ENCODE data around the gene CXCR6.
A peak's percentile ranks its signal among the peaks of the same experiment; 100 is the strongest.

The CXCR6 gene

DNA sequence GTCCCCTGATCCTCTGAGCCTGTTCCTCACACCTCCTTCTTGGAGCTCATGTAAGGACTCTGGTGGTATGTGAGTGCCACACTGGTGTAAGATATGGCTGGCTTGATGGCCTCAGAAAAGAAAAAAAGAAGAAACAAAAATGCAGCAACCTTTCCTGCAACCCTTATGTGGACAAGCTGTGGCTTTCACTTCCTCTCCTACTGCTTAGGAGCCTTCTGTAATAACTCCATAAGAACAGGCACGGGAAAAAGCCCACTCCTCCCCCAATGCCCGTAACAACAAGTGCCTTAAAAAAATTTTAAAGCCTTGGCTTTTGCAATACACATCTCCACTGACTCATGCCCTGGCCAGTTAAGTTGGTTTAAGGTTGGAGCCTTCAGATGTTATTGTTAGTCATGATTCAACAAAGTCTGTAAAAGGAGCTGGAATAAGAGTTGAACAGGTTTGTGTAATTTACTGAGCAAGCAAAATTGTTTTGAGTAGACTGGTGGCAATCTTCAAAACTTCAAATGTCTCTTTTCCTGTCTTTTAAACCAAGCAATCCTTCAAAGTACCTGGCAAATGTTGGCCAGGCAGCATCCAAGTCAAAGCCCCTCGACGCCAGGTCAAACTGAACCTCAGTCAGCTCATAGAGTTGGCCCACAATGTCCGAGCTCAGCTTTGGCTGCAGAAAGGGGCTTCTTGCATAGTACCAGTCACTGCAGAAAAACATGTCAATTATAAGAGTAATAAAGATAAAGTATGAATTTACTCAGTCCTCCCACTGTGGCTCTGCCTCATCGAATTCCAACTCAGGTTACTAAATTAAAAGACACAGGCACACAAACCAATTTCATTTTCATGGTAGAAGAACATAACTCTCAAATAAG, 29.5 kb downstream of the CXCR6 start:
- no peak for DNase-seq

DNA sequence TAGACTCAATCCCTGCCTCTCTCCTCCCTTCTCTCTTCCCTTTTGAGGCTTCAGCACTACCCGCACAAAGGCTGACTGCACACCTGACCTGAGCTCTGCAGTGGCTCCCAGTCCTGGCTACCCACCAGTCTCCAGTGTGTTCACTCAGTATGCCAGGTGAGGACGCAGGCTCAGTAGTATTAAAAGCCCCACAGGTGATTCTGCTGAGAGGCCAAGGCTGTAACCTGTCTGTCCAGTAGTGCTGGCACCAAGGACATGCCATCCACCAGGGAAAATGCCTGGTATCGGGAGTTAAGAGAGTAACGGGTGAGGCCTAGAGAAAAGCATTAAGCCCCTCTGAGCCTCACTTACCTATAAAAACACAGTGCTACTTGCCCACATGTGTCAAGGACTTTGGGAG, 31.4 kb downstream of the CXCR6 start:
- DNase-seq: no peak

DNA sequence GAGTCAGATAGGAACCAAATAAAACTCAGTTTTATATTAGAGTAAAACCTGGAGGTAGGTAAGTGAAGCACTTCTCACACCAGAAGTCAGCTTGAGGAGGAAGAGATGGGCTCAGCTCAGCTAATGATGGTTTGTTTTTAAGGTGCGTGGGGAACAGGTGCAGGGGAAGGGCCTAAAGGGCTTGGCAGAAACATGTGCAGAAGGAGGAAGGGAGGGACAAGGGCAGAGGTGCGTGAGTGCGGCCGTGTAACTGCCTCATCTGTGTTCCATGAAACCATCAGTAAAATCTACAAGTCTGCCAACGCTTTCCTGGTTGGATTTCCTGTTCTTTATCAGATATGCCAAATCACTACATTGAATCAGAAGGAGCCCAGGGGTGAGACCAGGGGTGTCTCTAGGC, 32.4 kb downstream of the CXCR6 start:
- DNase-seq: no peak

DNA sequence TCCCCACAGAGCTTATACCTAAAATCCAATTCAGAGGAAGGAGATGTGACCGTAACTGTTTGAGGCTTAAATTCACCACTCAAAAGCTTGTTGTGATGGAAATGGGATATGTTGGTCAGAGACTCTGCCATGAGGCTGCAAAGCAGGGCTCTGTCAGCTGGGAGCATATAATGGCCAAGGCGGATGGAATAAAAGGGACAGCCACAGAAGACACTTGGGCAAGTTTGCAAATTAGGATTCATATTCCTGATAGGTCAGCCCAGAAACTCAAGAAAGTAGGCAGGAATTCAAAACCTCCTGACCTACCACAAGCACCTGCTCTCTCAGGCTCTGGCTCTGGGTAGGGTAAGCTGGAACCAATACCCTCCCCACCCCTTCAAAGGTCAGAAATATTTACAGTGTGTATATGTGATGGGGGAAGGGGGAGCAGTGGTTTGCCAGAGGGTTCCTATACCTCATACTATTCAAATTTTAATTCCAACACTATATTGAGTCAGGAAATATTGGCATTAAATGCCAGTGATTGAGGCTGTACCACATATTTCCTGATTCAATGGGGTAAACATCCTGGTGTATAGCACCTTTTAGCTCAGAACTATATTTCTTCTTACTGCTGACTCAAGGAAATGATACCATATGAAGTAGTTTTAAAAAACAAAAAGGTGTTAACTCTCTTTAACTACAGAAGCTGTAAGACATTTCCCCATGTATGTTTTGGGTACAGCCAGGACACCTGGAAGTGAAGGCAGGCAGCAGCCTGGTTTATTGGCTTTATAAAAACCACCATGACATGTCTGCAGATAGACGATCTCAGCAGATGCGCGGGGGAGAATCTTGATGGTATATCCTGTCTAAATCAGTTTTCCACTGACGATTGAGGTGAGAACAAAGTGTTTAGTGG, 33.2 kb downstream of the CXCR6 start:
- peak; percentile 32 for DNase-seq

DNA sequence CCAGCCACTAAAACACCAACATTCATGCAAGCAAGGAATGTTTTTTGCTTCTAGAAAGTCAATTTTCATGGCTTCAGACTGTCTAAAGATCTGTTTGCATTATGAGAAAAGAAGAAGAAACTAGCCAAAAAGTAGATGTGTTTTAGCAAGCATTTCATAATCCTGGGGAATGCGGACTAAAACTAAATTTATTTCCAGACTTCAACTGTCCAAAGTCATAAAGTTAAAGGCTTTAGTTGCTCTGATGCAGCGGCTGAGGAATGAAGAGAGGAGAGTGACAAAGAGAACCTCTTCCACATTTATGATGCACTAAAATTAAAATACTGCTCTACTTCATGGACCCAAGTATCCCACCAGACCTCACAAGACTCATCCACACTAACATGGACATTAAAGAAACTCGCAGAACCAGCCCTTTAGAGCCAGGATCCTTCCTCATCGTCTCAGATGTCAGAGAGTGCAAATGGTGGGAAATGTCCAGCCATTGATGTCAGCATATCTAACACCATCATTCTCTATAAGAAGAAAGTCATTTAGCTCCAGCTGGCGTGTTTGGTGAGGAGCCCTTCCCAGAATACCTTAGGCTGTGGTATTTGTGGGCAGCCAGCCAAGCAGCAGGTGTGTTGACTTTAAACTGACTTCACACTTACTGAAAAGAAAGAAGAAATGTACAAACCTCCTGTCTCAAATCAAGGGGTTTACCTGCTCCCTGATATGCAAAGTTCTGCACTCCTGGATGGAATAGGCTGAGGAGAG, 34.9 kb downstream of the CXCR6 start:
- DNase-seq: peak; percentile 47

DNA sequence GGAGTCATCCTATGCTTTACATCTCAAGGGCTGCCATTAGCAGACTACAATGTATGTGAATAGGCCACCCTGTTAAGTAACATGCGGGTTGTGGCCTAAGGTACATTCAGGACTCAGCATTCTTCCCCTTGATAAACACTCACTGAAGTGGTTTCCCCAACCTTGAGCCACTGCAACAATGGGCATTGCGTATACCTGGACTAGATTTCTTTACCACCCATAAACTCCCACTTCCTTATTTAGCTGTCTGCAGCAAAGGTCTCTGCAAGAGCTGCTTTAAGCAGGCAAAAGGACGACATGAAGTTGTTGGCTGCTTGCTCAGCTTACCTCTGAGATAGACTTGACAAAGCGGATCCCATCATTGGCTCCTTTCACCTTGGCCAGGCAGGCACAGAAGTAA, 36.1 kb downstream of the CXCR6 start:
- no peak for DNase-seq

DNA sequence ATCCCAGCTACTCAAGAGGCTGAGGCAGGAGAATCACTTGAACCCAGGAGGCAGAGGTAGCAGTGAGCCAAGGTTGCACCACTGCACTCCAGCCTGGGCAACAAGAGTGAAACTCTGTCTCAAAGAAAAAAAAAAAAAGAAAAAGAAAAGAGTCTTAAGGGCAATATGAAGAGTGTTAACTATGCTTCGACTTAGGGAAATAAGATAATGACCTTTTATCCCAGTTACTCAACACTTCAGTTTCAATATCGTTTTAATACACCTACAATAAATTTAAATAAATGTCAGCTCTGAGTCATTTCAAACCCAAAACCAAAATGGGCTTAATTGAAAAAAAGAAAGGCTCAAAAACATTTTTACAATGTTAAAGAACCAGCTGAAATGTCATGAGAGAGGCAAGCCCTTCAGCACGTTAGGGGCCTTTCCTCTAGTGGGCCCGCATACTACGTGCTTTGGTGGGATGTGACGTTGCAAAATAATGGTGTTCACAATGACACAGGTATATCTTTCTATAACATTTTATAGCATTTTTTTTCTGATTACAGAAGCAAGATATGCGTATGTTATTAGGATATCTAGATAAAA, 37.1 kb downstream of the CXCR6 start:
- no peak for DNase-seq

DNA sequence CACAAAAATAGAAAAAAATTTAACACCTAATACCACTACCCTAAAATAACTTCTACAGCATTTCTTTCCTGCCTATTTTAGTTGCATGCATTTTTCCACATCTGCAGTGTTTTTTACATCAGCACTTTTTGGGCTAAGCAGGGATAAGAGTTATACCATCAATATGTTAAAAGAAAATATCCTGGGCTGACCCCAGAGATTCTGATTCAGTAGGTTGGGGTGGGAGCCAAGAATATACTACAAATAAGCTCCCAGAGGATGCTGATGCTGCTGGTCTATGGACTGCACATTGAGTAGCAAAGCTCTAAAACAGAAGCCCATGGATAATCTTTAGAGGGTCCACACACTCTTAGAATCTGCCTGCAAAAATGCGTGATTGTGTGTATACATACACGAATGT, 37.6 kb downstream of the CXCR6 start:
- DNase-seq: no peak

DNA sequence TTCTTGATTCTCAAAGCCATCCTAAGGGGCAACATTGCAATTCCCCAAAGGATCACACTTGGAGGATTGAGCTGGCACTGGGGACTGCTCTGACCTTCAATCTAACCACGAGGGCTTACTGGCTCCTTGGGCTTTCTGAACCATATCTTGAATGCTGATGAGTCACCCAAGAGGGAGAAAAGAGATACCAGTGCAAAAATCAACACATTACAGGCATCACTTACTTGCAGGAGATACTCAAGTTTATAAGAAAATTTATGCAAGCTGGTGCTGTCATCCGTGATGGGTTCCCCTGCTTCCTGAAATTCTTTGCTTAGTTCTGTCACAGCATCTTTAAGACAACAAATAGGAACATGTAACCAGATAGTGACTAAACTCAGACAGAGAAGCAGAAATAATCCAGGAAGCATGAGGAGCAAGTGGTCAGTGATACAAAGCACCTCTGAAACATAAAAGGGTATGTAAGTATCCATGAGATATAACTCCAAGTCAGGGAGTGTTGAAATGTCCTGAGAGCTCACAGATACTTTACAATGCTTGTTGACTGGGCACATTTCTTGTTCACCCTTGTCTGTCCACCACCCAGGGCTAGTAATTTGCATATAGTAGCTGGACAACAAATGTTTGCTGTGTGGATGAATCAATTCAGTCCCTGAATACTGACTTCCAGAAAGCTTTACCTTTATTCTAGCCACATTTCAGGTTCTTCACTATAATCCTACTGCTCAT, 38.2 kb downstream of the CXCR6 start:
- no peak for DNase-seq

DNA sequence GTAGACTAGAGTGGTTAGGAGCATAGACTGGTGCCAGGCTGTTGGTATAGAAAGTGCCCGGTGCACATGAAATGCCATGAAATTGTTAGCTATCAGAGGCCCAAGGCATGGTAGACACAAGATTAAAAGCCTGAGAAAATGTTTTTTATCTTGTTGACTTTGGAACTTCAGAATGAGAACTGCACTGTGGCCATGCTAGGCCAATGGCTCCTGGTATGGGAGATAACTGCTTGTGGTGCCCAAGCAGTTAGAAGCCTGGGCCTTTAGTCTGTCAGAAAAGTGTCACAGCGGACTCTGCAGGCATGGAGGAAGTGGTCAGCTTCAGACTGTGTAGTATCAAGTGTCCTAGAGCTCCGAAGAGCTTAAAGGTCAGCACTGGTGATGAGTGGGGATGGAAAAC, 40.5 kb downstream of the CXCR6 start:
- no peak for DNase-seq

DNA sequence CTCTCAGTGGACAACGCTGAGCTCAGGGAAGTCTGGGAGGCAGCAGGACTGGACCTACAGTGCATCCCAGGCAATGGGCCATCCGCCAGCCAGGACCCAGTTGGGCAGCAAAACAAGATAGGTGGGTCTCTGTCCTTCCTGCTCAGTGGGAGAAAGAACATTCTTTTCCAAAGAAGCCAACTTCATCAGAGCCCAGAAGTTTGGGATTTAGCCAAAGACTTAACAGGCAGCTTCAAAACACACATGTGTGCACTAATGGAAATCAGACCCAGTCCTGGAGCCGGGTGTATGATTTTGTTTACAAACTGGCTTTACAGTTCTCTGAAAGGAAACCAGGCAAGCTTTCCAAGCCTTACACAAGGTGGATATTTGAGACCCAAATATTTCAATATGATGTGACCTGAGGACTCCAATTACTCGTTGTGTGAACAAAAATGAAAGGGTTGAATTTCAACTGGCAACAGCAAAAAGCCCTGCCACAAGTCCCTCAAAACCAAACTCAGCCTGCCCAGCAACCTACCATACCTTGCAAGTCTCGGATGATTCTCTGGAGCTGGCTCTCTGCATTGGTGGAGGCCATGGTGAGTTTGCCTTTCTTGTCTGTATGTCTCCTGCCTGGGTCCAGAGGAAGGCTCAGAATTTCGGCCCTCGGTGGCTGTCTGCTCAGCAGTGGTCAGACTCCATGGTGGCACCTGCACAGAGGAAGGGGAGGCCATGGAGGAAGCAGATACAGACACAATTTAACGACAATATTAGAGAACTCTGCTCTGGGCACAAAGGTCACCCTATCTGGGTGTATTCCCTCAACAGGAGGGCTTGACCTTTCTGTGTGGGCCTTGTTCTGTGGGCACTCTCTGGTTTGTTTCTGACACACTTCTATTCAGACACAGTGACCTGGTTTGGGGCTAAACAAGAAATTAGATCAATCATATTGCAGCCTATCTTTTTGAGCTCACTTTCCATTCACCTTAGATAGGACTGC, 41.4 kb downstream of the CXCR6 start:
- DNase-seq: no peak

DNA sequence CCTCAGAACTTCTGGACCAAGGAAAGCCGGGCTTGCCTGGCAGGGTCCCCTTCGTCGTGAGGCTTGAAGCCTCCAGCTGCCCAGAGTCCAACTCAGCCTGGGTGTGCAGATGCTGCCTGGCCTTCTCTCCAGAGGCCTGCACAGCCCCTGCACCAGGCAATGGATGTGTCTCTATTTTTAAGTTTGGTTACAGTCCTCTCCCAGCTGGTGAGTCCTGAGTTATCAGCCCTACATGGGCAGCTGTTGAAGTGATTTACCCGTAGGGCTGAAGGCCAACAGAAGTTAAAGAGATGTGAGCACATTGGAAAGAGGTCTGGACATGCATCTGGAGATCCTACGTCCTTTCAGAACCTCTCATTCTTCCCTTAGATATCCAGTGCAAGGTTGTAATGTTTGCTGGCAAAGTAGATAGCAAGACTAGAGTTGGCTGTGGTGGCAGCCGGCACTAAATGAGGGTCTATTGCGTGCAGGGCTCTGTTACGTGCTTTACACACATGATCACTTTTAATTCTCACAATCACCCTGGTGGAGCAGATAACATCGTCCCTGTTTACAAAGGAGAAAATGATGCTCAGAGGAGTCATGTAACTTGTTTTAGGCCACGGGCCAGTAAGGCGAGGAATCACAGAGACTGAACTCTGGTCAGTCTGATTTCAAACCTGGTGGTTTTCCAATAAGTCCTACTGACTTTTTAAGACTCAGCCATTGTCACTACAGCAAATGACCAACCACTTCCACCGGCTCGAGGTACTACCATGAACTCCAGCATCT, 42.5 kb downstream of the CXCR6 start:
- no peak for DNase-seq

DNA sequence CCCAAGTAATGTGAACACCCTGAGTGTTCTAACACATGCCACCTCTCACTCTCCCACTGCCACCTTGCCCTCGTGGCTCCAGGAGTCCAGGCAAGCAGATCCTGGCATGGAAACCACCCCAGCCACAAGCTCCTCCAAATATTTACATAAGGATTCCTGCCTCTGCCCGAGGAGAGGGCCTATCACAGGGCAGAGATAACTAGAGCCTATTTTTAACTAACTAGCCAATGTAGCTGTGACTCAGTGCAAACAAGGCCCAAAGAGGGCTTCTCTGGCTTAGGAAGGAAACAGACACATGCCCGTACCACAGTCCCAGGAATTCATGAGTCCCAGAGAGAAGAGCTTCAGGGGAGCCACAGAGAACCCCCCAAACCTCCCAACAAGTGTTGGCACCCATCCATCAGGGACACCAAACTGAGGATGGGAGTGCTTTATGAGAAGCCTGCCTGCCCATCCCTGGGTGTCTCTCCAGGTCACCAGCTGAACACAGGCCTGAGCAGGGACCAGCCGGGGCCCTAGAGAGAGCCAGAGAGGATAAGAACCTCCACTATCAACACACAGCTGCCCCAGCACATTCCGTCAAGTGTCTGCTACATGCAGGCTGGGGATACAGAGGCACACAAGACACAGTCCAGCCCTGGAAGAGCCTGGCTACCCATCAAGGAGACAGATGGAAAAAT, 43.2 kb downstream of the CXCR6 start:
- DNase-seq: no peak

DNA sequence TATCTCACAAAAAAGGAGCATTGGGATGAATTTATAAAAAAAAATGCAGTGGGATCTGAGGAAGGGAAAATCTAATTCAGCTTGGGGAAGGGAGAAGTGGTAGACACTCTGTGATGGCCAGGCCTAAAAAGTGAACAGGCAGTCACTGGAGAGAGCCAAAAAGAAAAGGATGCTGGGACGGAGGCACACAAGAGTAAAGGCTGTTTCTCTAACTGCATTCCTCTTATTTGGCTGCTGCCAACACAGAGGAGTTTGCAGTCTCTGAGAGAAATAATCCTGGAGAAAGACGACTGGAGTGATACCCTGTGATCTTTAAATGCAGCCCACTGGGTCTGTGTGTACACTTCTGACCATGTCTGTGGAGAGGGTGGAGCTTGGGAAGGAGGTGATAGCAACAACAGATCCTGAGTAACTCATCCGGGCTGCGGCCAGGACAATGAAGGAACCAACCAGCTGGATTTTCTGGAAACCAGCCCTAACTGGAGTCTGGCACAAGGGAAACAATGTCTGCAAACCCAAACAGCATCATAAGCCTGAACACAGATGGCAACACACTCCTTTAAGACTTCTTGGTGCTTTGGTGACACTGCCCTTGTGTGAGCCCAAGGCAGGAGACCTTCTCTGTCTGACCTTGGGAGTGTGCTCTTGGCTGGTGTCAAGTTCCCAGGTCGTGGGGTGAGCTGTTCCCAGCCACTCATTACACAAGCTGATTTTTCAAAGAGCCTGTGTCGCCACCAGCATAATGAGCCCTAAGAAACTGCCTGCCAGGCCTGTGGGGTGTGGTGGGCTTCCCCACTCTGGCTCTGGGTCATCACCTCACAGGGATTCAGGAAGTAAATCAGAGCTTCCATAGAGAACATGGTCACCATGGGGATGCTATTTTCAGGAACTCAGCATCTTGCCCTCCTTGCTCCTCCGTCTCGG, 44.4 kb downstream of the CXCR6 start:
- no peak for DNase-seq

DNA sequence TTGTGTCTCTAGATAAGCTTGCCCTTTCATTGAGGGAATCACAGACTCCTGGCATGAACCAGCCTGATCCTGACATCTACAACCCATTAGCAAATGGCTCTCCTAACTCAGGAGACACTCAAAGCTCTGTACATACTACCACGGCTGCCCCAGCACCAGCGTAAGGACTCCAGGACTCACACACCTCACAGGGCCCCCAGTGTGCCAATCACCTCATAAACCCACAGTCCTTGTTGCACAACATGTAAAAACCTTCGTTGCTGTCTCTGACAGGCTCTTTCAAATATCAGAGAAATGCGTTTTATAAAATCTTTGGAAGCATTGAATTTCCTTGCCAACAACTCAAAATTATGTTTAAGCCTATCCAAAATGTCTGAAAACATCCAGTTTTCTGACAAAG, 45.1 kb downstream of the CXCR6 start:
- no peak for DNase-seq

DNA sequence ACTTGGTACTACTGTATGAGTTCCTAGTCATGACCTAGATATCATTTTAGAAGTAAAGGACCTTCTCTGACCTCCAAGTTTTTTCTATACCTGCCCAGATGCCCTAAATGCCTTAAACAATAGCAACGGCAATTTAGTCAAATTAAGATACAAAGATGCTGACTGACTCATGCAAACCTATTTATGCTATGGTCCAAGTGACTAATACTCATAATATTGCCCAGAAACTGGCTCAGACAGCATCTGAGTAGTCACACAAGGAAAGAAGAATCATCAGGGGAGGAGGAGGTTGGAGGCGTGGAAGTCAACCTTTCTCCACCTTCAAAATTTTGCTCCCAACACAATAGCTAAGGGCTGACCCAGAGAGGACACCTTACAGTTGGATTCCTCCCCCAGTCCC, 45.5 kb downstream of the CXCR6 start:
- DNase-seq: no peak

DNA sequence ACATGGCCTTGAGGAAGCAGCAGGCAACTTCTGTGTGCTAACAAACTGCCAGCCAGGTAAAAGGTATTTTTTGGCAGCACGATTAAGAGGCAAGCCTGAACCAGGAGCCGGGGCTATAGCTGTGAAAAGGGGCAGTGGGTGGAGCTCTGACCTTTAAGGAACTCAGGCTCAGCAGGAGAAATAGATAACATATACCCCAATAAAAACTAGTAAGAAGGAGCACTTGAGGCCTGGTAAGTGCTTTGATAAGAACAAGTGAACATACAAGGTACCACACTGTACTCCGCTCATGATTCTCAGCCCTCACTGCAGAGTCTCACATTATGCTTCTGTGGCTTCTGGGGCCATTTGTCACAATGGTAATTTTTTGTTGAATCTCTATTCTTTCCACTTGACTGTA, 46.9 kb downstream of the CXCR6 start:
- DNase-seq: no peak

DNA sequence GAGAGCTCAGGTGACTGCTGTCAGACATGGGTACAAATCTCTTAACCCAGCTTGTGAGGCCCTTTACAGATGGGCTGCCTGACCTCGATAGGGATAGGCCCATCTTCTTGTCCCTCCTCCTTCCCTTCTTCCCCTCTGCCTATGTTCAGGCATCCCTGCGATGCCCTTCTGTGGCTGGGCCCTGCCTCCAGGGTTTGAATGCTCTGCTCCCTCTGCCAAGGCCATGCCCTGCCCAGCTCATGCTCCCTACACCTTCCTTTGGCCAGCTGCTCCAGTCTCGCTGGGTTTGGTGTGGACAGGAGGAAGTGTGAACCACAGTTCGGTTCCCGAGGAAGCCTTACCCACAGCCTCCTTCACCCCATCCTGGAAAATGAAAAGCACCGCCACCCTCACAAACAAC, 48.1 kb downstream of the CXCR6 start:
- no peak for DNase-seq
